CD4-positive, alpha-beta T cell (primary cell): Measurements from ENCODE around the gene LPO. TPM values are rescaled to one million over a fixed set of nuclear protein-coding genes. Genes with fewer than 3 reads are reported as not detected.

Experiments
- ATAC-seq: fragments of 200-7000 bp; cut with Tn5 transposase; one replicate; pipeline ENCODE4 v1.10.0; 2022; ENCODE audit warnings: mild to moderate bottlenecking; ENCODE audit not compliant: poor library complexity
- CTCF ChIA-PET: fragments of 350-600 bp; sonication (Branson Sonifier 250); formaldehyde crosslinking; loops from one replicate; lab custom pipeline; 2021; ENCODE audit warnings: antibody characterized with exemption, inconsistent platforms; lab: Charles Lee
- POLR2A ChIA-PET: fragments of 350-600 bp; sonication (Branson Sonifier 250); formaldehyde crosslinking; loops from one replicate; lab custom pipeline; 2021; ENCODE audit warnings: antibody characterized with exemption, inconsistent platforms; lab: Charles Lee
- DNase-seq, 14 experiments: peaks; one replicate each; pipeline ENCODE4 v3.0.0-alpha.2; 2013 to 2020; ENCODE audit warnings: mixed read lengths in 2 of 14
- H3K27ac ChIP-seq, 2 donors: one replicate each; pipeline versions ENCODE4 v1.5.1 to v1.7.0; 2013; ENCODE audit warnings: low read length in 2 of 2, low read depth in 1 of 2, mild to moderate bottlenecking in 1 of 2
- H3K27me3 ChIP-seq, 2 experiments: 1 replicate in 1 of 2; 2 replicates in 1 of 2; pipeline versions ENCODE4 v1.6.1 to v1.7.0; 2013; ENCODE audit warnings: low read length in 2 of 2, control low read depth in 1 of 2, mild to moderate bottlenecking in 1 of 2, moderate library complexity in 1 of 2; ENCODE audit not compliant: insufficient read depth in 2 of 2, control insufficient read depth in 1 of 2
- H3K36me3 ChIP-seq: one replicate; pipeline ENCODE4 v1.6.1; 2013; ENCODE audit warnings: low read length, control low read depth; ENCODE audit not compliant: insufficient read depth
- H3K4me1 ChIP-seq: one replicate; pipeline ENCODE4 v1.6.1; 2013; ENCODE audit warnings: low read length, control low read depth; ENCODE audit not compliant: insufficient read depth
- H3K4me3 ChIP-seq: one replicate; pipeline ENCODE4 v1.5.1; 2013; ENCODE audit warnings: mild to moderate bottlenecking, low read length, moderate library complexity
- H3K9me3 ChIP-seq, 2 experiments: 1 replicate in 1 of 2; 2 replicates in 1 of 2; pipeline versions ENCODE4 v1.6.1 to v1.7.0; 2013; ENCODE audit warnings: low read length in 2 of 2, mild to moderate bottlenecking in 2 of 2, control low read depth in 1 of 2, moderate library complexity in 1 of 2; ENCODE audit not compliant: control insufficient read depth in 1 of 2, insufficient read depth in 1 of 2
- H3K27ac Mint-ChIP-seq: one replicate; pipeline ENCODE4 v1.8.0; 2020; ENCODE audit warnings: mixed read lengths
- H3K27me3 Mint-ChIP-seq: one replicate; pipeline ENCODE4 v1.8.0; 2021; ENCODE audit warnings: mixed read lengths
- H3K36me3 Mint-ChIP-seq: one replicate; pipeline ENCODE4 v1.8.0; 2021; ENCODE audit warnings: low read depth, mixed read lengths
- H3K4me1 Mint-ChIP-seq: one replicate; pipeline ENCODE4 v1.8.0; 2021; ENCODE audit warnings: low read depth, mixed read lengths
- H3K4me3 Mint-ChIP-seq: one replicate; pipeline ENCODE4 v1.8.0; 2020; ENCODE audit warnings: mild to moderate bottlenecking, mixed read lengths
- H3K9me3 Mint-ChIP-seq: one replicate; pipeline ENCODE4 v1.8.0; 2020; ENCODE audit warnings: mixed read lengths
- intact Hi-C, 2 experiments: fragments of 100-400 bp; cut with DNase I in 1 of 2; cut with micrococcal nuclease in 1 of 2; formaldehyde crosslinking; loops; one replicate each; pipeline versions ENCODE4 v1.15.1 to v1.9.0; 2023 to 2025; cut with DNase I, micrococcal nuclease
- total RNA-seq, 174 experiments: library from RNA in 2 of 174; stranded (reverse) in 2 of 174; gene quantifications; one replicate each; pipeline ENCODE4 v1.2.3 and lab custom pipeline; 2021 to 2026
- TF ChIP-seq, protein P1 (sequence below): fragments of 200-600 bp; IDR thresholded peaks from one replicate; pipeline ENCODE4 v1.8.0; 2022; ENCODE audit warnings: antibody characterized with exemption, mild to moderate bottlenecking

The LPO gene
- total RNA-seq, 2 experiments from 2014 or later, result not detected

DNA sequence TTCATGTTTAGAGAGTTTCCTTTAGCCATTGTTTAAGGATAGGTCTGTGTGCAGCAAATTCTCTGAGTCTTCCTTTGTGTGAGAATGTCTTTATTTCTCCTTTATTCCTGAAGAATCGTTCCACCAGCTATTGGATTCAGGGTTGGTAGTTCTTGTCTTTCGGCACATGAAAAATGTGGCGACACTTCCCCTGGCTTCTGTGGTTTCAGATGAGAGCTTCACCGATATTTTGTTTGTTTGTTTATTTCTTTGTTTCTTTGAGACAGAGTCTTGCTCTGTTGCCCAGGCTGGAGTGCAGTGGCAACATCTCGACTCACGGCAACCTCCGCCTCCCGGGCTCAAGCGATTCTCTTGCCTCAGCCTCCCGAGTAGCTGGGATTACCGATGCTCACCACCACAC, 23.8 kb downstream of the LPO start:
- no peak overlapping the region for H3K4me3 Mint-ChIP-seq
- no peaks in the 10 kb centered on the region for H3K9me3 Mint-ChIP-seq
- ATAC-seq (no peak), DNase-seq (no peak)
- H3K27me3 Mint-ChIP-seq, result peaks cover 85% of the 10 kb centered on the region
- no peaks in the 10 kb centered on the region for H3K36me3 ChIP-seq
- H3K27ac Mint-ChIP-seq, result no peak overlapping the region
- H3K27me3 ChIP-seq, result peaks cover 12 to 36% of the 10 kb centered on the region in 2 experiments
- TF ChIP-seq, protein P1, sequence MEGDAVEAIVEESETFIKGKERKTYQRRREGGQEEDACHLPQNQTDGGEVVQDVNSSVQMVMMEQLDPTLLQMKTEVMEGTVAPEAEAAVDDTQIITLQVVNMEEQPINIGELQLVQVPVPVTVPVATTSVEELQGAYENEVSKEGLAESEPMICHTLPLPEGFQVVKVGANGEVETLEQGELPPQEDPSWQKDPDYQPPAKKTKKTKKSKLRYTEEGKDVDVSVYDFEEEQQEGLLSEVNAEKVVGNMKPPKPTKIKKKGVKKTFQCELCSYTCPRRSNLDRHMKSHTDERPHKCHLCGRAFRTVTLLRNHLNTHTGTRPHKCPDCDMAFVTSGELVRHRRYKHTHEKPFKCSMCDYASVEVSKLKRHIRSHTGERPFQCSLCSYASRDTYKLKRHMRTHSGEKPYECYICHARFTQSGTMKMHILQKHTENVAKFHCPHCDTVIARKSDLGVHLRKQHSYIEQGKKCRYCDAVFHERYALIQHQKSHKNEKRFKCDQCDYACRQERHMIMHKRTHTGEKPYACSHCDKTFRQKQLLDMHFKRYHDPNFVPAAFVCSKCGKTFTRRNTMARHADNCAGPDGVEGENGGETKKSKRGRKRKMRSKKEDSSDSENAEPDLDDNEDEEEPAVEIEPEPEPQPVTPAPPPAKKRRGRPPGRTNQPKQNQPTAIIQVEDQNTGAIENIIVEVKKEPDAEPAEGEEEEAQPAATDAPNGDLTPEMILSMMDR, result no peak
- ChIA-PET POLR2A (no interaction called here), CTCF (no interaction called here)
- H3K4me1 ChIP-seq, result no peaks in the 10 kb centered on the region
- no peak overlapping the region for H3K4me3 ChIP-seq
- no peaks in the 10 kb centered on the region for H3K4me1 Mint-ChIP-seq
- no peaks in the 10 kb centered on the region for H3K36me3 Mint-ChIP-seq
- intact Hi-C loops, result no loop called here
- H3K27ac ChIP-seq, result no peak overlapping the region
- no peaks in the 10 kb centered on the region for H3K9me3 ChIP-seq

DNA sequence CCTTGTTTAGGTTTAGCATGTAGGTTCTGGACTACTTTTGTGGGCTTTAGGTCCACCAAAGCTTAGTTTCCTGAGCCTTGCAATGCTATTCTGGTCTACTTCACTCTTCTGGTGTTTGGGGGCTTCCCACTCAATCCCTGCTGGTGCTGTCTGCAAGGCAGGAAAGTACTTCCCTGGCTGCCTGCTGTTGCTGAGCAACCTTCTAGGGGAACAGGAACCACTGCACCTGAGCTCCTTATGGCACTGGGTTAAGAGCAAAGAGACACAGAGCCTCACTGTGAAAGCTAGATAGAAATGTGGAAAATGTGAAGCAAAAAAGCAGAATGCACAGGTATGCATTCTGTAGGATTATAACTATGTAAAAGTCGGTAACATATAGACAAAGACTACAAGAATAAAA, 25.4 kb downstream of the LPO start:
- no peak for DNase-seq

DNA sequence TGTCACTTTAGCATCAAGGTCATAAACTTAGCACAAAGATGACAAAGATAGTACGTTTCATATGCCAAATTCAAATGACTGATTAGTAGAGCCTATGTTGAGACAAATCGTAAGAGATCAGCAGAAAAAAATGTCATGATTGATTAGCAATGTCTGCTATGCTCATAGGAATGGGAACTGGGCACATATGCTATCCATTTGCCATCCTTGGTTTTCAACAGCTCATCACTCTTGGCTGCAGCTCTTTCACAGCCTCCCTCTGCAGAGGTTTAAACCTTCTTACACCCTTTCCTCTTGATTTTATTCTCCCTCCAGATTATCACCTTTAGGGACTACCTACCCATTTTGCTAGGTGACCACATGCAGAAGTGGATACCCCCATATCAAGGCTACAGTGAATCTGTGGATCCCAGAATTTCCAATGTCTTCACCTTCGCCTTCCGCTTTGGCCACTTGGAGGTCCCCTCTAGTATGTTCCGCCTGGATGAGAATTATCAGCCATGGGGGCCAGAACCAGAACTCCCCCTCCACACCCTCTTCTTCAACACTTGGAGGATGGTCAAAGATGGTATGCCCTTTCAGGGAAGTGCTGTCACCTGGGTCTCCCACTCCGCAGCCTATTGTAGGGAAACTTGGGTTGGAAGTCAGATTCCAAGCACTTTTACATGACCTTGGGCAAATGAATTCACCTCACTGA, 26.2 kb downstream of the LPO start:
- Mint-ChIP-seq H3K4me3 (no peak overlapping the region), H3K9me3 (no peaks in the 10 kb centered on the region), H3K36me3 (no peaks in the 10 kb centered on the region), H3K4me1 (no peaks in the 10 kb centered on the region), H3K27ac (no peak overlapping the region), H3K27me3 (peaks cover 75% of the 10 kb centered on the region)
- no peaks in the 10 kb centered on the region for H3K36me3 ChIP-seq
- no peaks in the 10 kb centered on the region for H3K9me3 ChIP-seq
- ChIA-PET POLR2A (no interaction called here), CTCF (no interaction called here)
- H3K27ac ChIP-seq, result no peak overlapping the region
- no peak overlapping the region for H3K4me3 ChIP-seq
- TF ChIP-seq, protein P1, result no peak
- H3K4me1 ChIP-seq, result no peaks in the 10 kb centered on the region
- no peak for DNase-seq
- H3K27me3 ChIP-seq, result peaks cover 16 to 36% of the 10 kb centered on the region in 2 experiments
- intact Hi-C loops, result no loop called here
- ATAC-seq, result no peak

More for the DNA sequence above, 25.4 kb downstream of the LPO start:
- H3K4me1 Mint-ChIP-seq, result no peaks in the 10 kb centered on the region
- no peaks in the 10 kb centered on the region for H3K9me3 ChIP-seq
- ChIA-PET CTCF (interaction anchor here (0.5 kb wide), 1 partner anchor 1828 kb away, joined by 3 read pairs; no protein-coding TSS in a partner anchor), POLR2A (no interaction called here)
- intact Hi-C loops, result no loop called here
- no peak overlapping the region for H3K27ac Mint-ChIP-seq
- no peak for ATAC-seq
- peaks cover 16 to 36% of the 10 kb centered on the region in 2 experiments for H3K27me3 ChIP-seq
- no peaks in the 10 kb centered on the region for H3K4me1 ChIP-seq
- no peaks in the 10 kb centered on the region for H3K9me3 Mint-ChIP-seq
- TF ChIP-seq, protein P1, result no peak
- no peak overlapping the region for H3K4me3 ChIP-seq
- H3K36me3 ChIP-seq, result no peaks in the 10 kb centered on the region
- no peak overlapping the region for H3K27ac ChIP-seq
- H3K27me3 Mint-ChIP-seq, result peaks cover 80% of the 10 kb centered on the region
- no peaks in the 10 kb centered on the region for H3K36me3 Mint-ChIP-seq
- no peak overlapping the region for H3K4me3 Mint-ChIP-seq
